ENCODE results near the gene PLEKHH3.

The PLEKHH3 gene

DNA sequence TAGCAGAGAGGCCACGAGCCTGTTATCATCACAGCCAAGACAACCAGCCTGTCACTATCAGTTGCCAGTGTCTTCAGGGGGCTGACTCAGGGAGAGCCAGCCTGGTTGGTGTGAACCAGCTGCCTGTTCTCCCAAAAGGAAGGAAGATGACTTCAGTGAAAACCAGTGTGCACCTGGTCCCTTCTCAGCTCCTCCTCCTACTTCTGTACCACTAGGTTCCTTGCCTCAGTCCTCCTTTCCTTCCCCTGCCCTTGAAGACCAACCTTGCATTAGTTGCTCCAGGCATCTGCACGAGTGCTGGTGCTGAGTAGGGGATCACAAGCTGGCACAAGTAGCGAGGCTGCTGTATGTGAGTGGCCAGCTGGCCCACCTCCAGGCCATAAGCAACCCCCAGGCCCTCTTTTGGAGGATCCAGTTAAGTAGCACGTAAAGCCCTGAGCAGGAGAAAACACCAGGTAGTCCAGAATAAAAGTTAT lies 58.8 kb downstream of the PLEKHH3 start:
- TF ChIP-seq POU2F2 (IDR thresholded peaks at IDR 0.05; ENCODE audit: low read depth, low read length) (no peak), PAX5 (IDR thresholded peaks at IDR 0.05; ENCODE audit: insufficient read depth, low read length, severe bottlenecking) (no peak), SPI1 (IDR thresholded peaks at IDR 0.05; ENCODE audit: low read depth, low read length) (no peak), POLR2AphosphoS5 (IDR thresholded peaks at IDR 0.05; ENCODE audit: low read depth, low read length) (no peak), POLR2A (IDR thresholded peaks at IDR 0.05; ENCODE audit: low read depth, low read length) (no peak), TAF1 (IDR thresholded peaks at IDR 0.05; ENCODE audit: low read depth, low read length) (no peak)
- DNase-seq (ENCODE audit: insufficient read length, low spot score) (no peak), FAIRE-seq (no peak)
